ENCODE results near the gene SMYD3. TPM values are rescaled to one million over a fixed set of nuclear protein-coding genes. Genes with fewer than 3 reads are reported as not detected.
A peak's percentile ranks its signal among the peaks of the same experiment; 100 is the strongest.
"Not testable (repeated sequence)": the region's sequence is repeated elsewhere in the genome, so short reads cannot be mapped to it uniquely, and the experiment has no call there.

SMYD3 gene
- total and polyA plus RNA-seq, 2 donors (not counting 1 experiment from before 2014, with no cell fraction given): 69.4 to 83.1 TPM

DNA sequence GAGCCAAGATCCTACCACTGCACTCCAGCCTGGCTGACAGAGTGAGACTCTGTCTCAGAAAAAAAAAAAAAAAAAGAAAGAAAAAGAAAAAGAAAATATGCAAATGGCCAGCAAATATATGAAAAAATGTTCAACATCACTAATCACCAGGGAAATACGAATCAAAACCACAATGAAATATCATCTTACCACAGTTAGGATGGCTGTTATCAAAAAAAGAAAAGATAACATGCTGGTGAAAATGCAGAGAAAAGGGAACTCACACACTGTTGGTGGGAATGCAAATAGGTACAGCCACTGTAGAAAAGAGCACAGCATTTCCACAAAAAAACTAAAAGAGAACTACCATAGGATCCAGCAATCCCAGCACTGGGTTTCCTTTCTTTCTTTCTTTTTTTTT lies 477.5 kb downstream of the SMYD3 start:
- Histone ChIP-seq H2AFZ (ENCODE audit: low read length) (no peak overlapping the region), H3K4me2 (ENCODE audit: extremely low read depth, insufficient read depth, low read length) (no peak overlapping the region), H3K4me1 (ENCODE audit: control insufficient read depth, extremely low read depth, insufficient read depth, low read length) (no peaks in the 10 kb centered on the region), H3K36me3 (ENCODE audit: control insufficient read depth, insufficient read depth, low read length) (no peaks in the 10 kb centered on the region), H3K9ac (ENCODE audit: insufficient read depth, low read length) (no peak overlapping the region), H4K20me1 (ENCODE audit: control insufficient read depth, extremely low read depth, insufficient read depth, low read length) (no peaks in the 10 kb centered on the region), H3K4me3 (replicated peaks in 1 of 4; ENCODE audit: control extremely low read depth in 1 of 4, insufficient read depth in 1 of 4, low read depth in 3 of 4, low read length in 4 of 4) (no peak overlapping the region), H3K79me2 (ENCODE audit: control insufficient read depth, insufficient read depth, low read length) (no peaks in the 10 kb centered on the region), H3K27me3 (ENCODE audit: control insufficient read depth, insufficient read depth, low read length) (no peaks in the 10 kb centered on the region), H3K9me3 (ENCODE audit: control insufficient read depth, insufficient read depth, low read depth, low read length) (no peaks in the 10 kb centered on the region), H3K27ac (ENCODE audit: insufficient read depth, low read length) (no peak overlapping the region)
- DNase-seq (ENCODE audit: low read depth in 2 of 2): peak in 1 of 2 donors; percentile 43
- no peak for TF ChIP-seq EZH2 (IDR thresholded peaks at IDR 0.05; ENCODE audit: low read length, missing control alignments)
- TF ChIP-seq, protein P1, sequence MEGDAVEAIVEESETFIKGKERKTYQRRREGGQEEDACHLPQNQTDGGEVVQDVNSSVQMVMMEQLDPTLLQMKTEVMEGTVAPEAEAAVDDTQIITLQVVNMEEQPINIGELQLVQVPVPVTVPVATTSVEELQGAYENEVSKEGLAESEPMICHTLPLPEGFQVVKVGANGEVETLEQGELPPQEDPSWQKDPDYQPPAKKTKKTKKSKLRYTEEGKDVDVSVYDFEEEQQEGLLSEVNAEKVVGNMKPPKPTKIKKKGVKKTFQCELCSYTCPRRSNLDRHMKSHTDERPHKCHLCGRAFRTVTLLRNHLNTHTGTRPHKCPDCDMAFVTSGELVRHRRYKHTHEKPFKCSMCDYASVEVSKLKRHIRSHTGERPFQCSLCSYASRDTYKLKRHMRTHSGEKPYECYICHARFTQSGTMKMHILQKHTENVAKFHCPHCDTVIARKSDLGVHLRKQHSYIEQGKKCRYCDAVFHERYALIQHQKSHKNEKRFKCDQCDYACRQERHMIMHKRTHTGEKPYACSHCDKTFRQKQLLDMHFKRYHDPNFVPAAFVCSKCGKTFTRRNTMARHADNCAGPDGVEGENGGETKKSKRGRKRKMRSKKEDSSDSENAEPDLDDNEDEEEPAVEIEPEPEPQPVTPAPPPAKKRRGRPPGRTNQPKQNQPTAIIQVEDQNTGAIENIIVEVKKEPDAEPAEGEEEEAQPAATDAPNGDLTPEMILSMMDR (conservative IDR thresholded peaks at IDR 0.05 in 1 of 2, IDR thresholded peaks at IDR 0.05 in 1 of 2; ENCODE audit: low read depth in 1 of 2, low read length in 2 of 2): no peak

DNA sequence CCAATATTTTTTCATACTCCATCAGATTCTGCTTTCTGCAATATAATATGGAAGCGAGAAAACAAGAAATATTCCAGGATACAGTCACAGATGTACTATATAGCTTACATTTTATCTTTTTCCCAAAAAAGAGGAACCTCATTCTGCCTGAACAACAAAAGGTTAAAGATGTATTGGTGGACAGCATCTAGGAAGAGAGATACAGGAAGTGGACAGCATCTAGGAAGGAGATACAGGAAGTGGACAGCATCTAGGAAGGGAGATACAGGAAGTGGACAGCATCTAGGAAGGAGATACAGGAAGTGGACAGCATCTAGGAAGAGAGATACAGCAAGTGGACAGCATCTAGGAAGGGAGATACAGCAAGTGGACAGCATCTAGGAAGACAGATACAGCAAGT lies 483.0 kb downstream of the SMYD3 start:
- DNase-seq (ENCODE audit: low read depth in 2 of 2); H4K20me1 ChIP-seq (ENCODE audit: control insufficient read depth, extremely low read depth, insufficient read depth, low read length); H3K4me1 ChIP-seq (ENCODE audit: control insufficient read depth, extremely low read depth, insufficient read depth, low read length); H3K79me2 ChIP-seq (ENCODE audit: control insufficient read depth, insufficient read depth, low read length); H3K9me3 ChIP-seq (ENCODE audit: control insufficient read depth, insufficient read depth, low read depth, low read length); H3K36me3 ChIP-seq (ENCODE audit: control insufficient read depth, insufficient read depth, low read length); H3K27ac ChIP-seq (ENCODE audit: insufficient read depth, low read length); H3K4me2 ChIP-seq (ENCODE audit: extremely low read depth, insufficient read depth, low read length); H2AFZ ChIP-seq (ENCODE audit: low read length); H3K4me3 ChIP-seq (replicated peaks in 1 of 4; ENCODE audit: control extremely low read depth in 1 of 4, insufficient read depth in 1 of 4, low read depth in 3 of 4, low read length in 4 of 4); H3K9ac ChIP-seq (ENCODE audit: insufficient read depth, low read length); H3K27me3 ChIP-seq (ENCODE audit: control insufficient read depth, insufficient read depth, low read length): not testable (repeated sequence)

DNA sequence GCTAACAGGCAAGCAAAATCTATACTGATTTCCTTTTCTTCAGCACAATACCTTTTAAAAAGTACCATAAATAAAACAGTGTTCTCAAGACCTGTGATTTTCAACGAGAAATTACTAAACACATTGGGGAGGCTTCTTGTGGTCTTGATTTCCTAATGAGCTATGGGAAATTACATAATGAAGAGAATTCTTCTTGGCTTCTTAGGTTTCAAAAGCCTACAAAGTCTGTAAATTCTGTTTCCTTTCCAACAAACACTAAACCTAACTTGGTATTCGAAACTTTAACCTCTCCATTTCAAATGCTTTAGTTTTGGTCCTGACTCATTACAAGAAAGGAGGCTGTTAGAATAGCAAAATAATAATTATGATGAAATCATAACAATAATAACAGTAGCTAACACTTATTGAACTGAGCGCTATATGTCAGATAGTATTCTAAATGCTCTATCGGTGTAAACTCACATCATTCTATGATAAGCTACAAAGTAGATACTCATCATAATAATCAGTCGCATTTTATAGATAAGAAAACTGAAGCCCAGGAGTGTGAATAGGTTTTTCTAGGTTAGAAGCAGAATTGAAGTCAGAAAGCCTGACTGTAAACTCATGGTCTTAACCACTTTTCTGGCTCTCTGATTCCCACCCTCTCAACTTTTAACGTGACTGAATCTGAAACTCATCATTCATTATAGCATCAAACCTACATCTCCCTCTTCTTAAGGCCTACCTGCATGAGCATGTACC lies 486.7 kb downstream of the SMYD3 start:
- Histone ChIP-seq H3K4me1 (ENCODE audit: control insufficient read depth, extremely low read depth, insufficient read depth, low read length) (no peaks in the 10 kb centered on the region), H3K4me2 (ENCODE audit: extremely low read depth, insufficient read depth, low read length) (no peak overlapping the region), H3K9me3 (ENCODE audit: control insufficient read depth, insufficient read depth, low read depth, low read length) (no peaks in the 10 kb centered on the region), H3K36me3 (ENCODE audit: control insufficient read depth, insufficient read depth, low read length) (no peaks in the 10 kb centered on the region), H3K9ac (ENCODE audit: insufficient read depth, low read length) (no peak overlapping the region), H3K27ac (ENCODE audit: insufficient read depth, low read length) (no peak overlapping the region), H4K20me1 (ENCODE audit: control insufficient read depth, extremely low read depth, insufficient read depth, low read length) (no peaks in the 10 kb centered on the region), H3K27me3 (ENCODE audit: control insufficient read depth, insufficient read depth, low read length) (no peaks in the 10 kb centered on the region), H3K4me3 (replicated peaks in 1 of 4; ENCODE audit: control extremely low read depth in 1 of 4, insufficient read depth in 1 of 4, low read depth in 3 of 4, low read length in 4 of 4) (no peak overlapping the region), H2AFZ (ENCODE audit: low read length) (no peak overlapping the region), H3K79me2 (ENCODE audit: control insufficient read depth, insufficient read depth, low read length) (no peaks in the 10 kb centered on the region)
- DNase-seq (ENCODE audit: low read depth in 2 of 2): no peak
- TF ChIP-seq, protein P1 (conservative IDR thresholded peaks at IDR 0.05 in 1 of 2, IDR thresholded peaks at IDR 0.05 in 1 of 2; ENCODE audit: low read depth in 1 of 2, low read length in 2 of 2): no peak
- no peak for TF ChIP-seq EZH2 (IDR thresholded peaks at IDR 0.05; ENCODE audit: low read length, missing control alignments)
